C4-2B (cell line): ENCODE data around the gene ARID3C.

Experiments used
- ZFX ChIP-seq: fragments of 450-650 bp; IDR thresholded peaks from 2 replicates; pipeline ENCODE4 v1.6.1; 2017
- TF ChIP-seq, protein P1 (sequence below): fragments of 450-650 bp; conservative IDR thresholded peaks from 2 replicates; pipeline ENCODE4 v1.5.1; 2017; ENCODE audit warnings: mild to moderate bottlenecking

GRCh38 chr9:34647084-34647403, 18.2 kb upstream of the ARID3C start:
- TF ChIP-seq, protein P1, sequence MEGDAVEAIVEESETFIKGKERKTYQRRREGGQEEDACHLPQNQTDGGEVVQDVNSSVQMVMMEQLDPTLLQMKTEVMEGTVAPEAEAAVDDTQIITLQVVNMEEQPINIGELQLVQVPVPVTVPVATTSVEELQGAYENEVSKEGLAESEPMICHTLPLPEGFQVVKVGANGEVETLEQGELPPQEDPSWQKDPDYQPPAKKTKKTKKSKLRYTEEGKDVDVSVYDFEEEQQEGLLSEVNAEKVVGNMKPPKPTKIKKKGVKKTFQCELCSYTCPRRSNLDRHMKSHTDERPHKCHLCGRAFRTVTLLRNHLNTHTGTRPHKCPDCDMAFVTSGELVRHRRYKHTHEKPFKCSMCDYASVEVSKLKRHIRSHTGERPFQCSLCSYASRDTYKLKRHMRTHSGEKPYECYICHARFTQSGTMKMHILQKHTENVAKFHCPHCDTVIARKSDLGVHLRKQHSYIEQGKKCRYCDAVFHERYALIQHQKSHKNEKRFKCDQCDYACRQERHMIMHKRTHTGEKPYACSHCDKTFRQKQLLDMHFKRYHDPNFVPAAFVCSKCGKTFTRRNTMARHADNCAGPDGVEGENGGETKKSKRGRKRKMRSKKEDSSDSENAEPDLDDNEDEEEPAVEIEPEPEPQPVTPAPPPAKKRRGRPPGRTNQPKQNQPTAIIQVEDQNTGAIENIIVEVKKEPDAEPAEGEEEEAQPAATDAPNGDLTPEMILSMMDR: no peak; the same call in 1 of the 2 replicates
- TF ChIP-seq ZFX: no peak; the same call in 1 of the 2 replicates
